Activated CD8-positive, alpha-beta memory T cell treated with anti-CD3 and anti-CD28 coated beads, Interleukin-2, amount 50 U/mL, for 24 hours (primary cell): ENCODE data around the gene GAN.

Source experiments
- DNase-seq: peaks from one replicate; pipeline ENCODE4 v3.0.0-alpha.2; 2020; ENCODE audit errors: extremely low read depth

The GAN gene

GRCh38 chr16:81353895-81354294, 39.1 kb downstream of the GAN start:
- no peak for DNase-seq

- DNase-seq, result no peak
These were observed 43.0 kb downstream of the GAN start for GRCh38 chr16:81357711-81358260.

GRCh38 chr16:81358860-81359259, 44.1 kb downstream of the GAN start:
- DNase-seq, result no peak

- DNase-seq, result no peak
These were observed 45.4 kb downstream of the GAN start for GRCh38 chr16:81360135-81360534.

GRCh38 chr16:81365731-81366130, 51.0 kb downstream of the GAN start:
- no peak for DNase-seq

GRCh38 chr16:81366316-81366932, 51.7 kb downstream of the GAN start:
- DNase-seq, result no peak

GRCh38 chr16:81367821-81368220, 53.1 kb downstream of the GAN start:
- DNase-seq, result no peak

- no peak for DNase-seq
These were observed 55.2 kb downstream of the GAN start for GRCh38 chr16:81369888-81370504.

GRCh38 chr16:81371106-81371505, 56.3 kb downstream of the GAN start:
- no peak for DNase-seq

GRCh38 chr16:81374550-81374949, 59.8 kb downstream of the GAN start:
- no peak for DNase-seq

GRCh38 chr16:81376880-81377279, 62.1 kb downstream of the GAN start:
- DNase-seq, result no peak

- no peak for DNase-seq
These were observed 63.3 kb downstream of the GAN start for GRCh38 chr16:81378049-81378448.

- DNase-seq, result no peak
These were observed 66.2 kb downstream of the GAN start for GRCh38 chr16:81380932-81381331.

GRCh38 chr16:81384006-81384405, 69.2 kb downstream of the GAN start:
- no peak for DNase-seq

- no peak for DNase-seq
These were observed 70.4 kb downstream of the GAN start for GRCh38 chr16:81385031-81385756.

GRCh38 chr16:81388357-81388756, 73.6 kb downstream of the GAN start:
- no peak for DNase-seq

- DNase-seq, result no peak
These were observed 76.1 kb downstream of the GAN start for GRCh38 chr16:81390840-81391239.

- no peak for DNase-seq
These were observed 77.2 kb downstream of the GAN start for GRCh38 chr16:81392011-81392410.

- DNase-seq, result no peak
These were observed 79.7 kb downstream of the GAN start for GRCh38 chr16:81394416-81394815.

GRCh38 chr16:81394966-81395655, 80.3 kb downstream of the GAN start:
- no peak for DNase-seq

GRCh38 chr16:81397058-81397878, 82.5 kb downstream of the GAN start:
- DNase-seq, result no peak
